Measurements from ENCODE around the gene IFT22. TPM values are rescaled to one million over a fixed set of nuclear protein-coding genes. Genes with fewer than 3 reads are reported as not detected.

Gene IFT22
- total RNA-seq, 6 experiments from 2014 or later: 25.6 to 30.6 (median 26.6) TPM

GRCh38 chr7:101303102-101303701 lies 18.4 kb downstream of the IFT22 start:
- Mint-ChIP-seq H3K4me1 (ENCODE audit: low read depth) (no peaks in the 10 kb centered on the region), H3K9me3 (peaks cover 15% of the 10 kb centered on the region), H3K4me3 (no peak overlapping the region), H3K27me3 (ENCODE audit: insufficient read depth) (peaks cover 42% of the 10 kb centered on the region), H3K27ac (no peak overlapping the region), H3K36me3 (ENCODE audit: low read depth) (peaks cover 19% of the 10 kb centered on the region)
- no peak for DNase-seq
- no peak for TF ChIP-seq CTCF (IDR thresholded peaks at IDR 0.05)

- no peak for DNase-seq
- H3K9me3 Mint-ChIP-seq: peaks cover 15% of the 10 kb centered on the region
- TF ChIP-seq CTCF (IDR thresholded peaks at IDR 0.05): no peak
- H3K27me3 Mint-ChIP-seq (ENCODE audit: insufficient read depth): peaks cover 44% of the 10 kb centered on the region
- no peaks in the 10 kb centered on the region for H3K4me1 Mint-ChIP-seq (ENCODE audit: low read depth)
- peaks cover 19% of the 10 kb centered on the region for H3K36me3 Mint-ChIP-seq (ENCODE audit: low read depth)
- no peak overlapping the region for H3K27ac Mint-ChIP-seq
- no peak overlapping the region for H3K4me3 Mint-ChIP-seq
Measured at GRCh38 chr7:101302641-101303101, 18.9 kb downstream of the IFT22 start.

- no peak for DNase-seq
Measured at GRCh38 chr7:101300465-101301376, 20.9 kb downstream of the IFT22 start.

GRCh38 chr7:101299511-101300464 lies 21.8 kb downstream of the IFT22 start:
- peaks cover 19% of the 10 kb centered on the region for H3K36me3 Mint-ChIP-seq (ENCODE audit: low read depth)
- H3K4me3 Mint-ChIP-seq: no peak overlapping the region
- H3K27me3 Mint-ChIP-seq (ENCODE audit: insufficient read depth): peaks cover 50% of the 10 kb centered on the region
- H3K9me3 Mint-ChIP-seq: peaks cover 15% of the 10 kb centered on the region
- TF ChIP-seq CTCF (IDR thresholded peaks at IDR 0.05): no peak
- no peak for DNase-seq
- H3K4me1 Mint-ChIP-seq (ENCODE audit: low read depth): no peaks in the 10 kb centered on the region
- H3K27ac Mint-ChIP-seq: no peak overlapping the region

More at GRCh38 chr7:101300465-101301376, 20.9 kb downstream of the IFT22 start:
- H3K9me3 Mint-ChIP-seq: peaks cover 15% of the 10 kb centered on the region
- H3K4me3 Mint-ChIP-seq: no peak overlapping the region
- peaks cover 19% of the 10 kb centered on the region for H3K36me3 Mint-ChIP-seq (ENCODE audit: low read depth)
- no peaks in the 10 kb centered on the region for H3K4me1 Mint-ChIP-seq (ENCODE audit: low read depth)
- TF ChIP-seq CTCF (IDR thresholded peaks at IDR 0.05): no peak
- H3K27me3 Mint-ChIP-seq (ENCODE audit: insufficient read depth): peaks cover 42% of the 10 kb centered on the region
- H3K27ac Mint-ChIP-seq: no peak overlapping the region

- no peak overlapping the region for H3K4me3 Mint-ChIP-seq
- TF ChIP-seq CTCF (IDR thresholded peaks at IDR 0.05): no peak
- no peaks in the 10 kb centered on the region for H3K36me3 Mint-ChIP-seq (ENCODE audit: low read depth)
- no peak overlapping the region for H3K27ac Mint-ChIP-seq
- DNase-seq: no peak
- H3K9me3 Mint-ChIP-seq: no peaks in the 10 kb centered on the region
- H3K4me1 Mint-ChIP-seq (ENCODE audit: low read depth): peaks cover 10% of the 10 kb centered on the region; the same call in 1 of the 2 replicates
- peaks cover 51% of the 10 kb centered on the region for H3K27me3 Mint-ChIP-seq (ENCODE audit: insufficient read depth)
Measured at GRCh38 chr7:101294832-101295121, 26.8 kb downstream of the IFT22 start.
